ENCODE data around the gene UGGT1. TPM values are rescaled to one million over a fixed set of nuclear protein-coding genes. Genes with fewer than 3 reads are reported as not detected.

Gene UGGT1
- total RNA-seq, 1 experiment from 2014 or later: 55.9 TPM

DNA sequence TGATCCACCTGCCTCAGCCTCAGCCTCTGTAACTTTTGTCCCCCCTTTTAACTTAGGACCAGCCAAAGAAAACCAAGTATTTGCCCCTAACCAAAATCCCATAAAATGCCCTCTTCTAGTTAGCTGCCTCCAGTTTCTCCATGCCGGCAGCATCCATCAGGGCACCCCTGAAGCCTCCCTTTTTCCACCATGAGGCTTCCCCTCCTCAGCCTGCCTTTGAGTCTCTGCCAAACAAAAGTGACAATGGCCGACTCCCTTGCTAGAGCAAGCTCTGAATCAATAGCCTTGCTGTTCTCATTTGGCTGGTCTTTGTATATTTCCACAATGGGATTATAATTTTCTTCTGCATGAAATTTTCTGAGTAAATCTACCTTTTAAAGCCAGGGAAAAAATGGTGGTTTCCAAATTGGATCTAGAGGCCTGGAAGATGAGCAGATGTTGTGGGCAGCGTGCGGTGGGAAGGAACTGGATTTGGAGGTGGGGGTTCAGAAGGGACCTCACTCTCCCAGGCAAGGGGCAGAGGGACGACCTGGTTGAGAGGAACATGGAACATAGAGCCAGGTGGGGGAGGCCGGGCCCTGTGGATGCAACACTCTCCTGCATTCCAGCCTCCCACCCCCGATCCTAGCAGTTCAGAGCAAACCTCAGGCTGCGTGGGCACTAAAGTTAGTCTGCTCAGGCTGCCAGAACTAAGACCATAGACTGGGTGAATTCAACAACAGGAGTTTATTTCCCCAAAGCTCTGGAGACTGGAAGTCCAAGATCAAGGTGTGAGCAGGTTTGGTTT is 147.1 kb downstream of the UGGT1 start:
- H3K27ac Mint-ChIP-seq: no peak overlapping the region; a peak in 2 of 7 replicates
- H3K79me2 ChIP-seq (ENCODE audit: insufficient read depth, low read length): no peaks in the 10 kb centered on the region
- H3K9me3 ChIP-seq (ENCODE audit: control insufficient read depth, low read depth, low read length): no peaks in the 10 kb centered on the region
- no peaks in the 10 kb centered on the region for H3K27me3 ChIP-seq (ENCODE audit: insufficient read depth, low read length)
- no peaks in the 10 kb centered on the region for H3K79me1 ChIP-seq (ENCODE audit: insufficient read depth, low read depth, low read length, poor library complexity, severe bottlenecking)
- no peak overlapping the region for H3K18ac ChIP-seq (ENCODE audit: insufficient read length, low read depth, low read length)
- H3K4me3 Mint-ChIP-seq: no peak overlapping the region
- H3K27me3 Mint-ChIP-seq (ENCODE audit: low read depth): peaks cover 4% of the 10 kb centered on the region
- no peaks in the 10 kb centered on the region for H4K20me1 ChIP-seq (ENCODE audit: control insufficient read depth, insufficient read depth, insufficient read length)
- no peak overlapping the region for H3K4ac ChIP-seq (ENCODE audit: low read depth, low read length)
- no peak overlapping the region for H3T11ph ChIP-seq (ENCODE audit: low read length)
- H3K4me2 ChIP-seq (ENCODE audit: insufficient read depth, insufficient read length, low read length): no peak overlapping the region
- no peak overlapping the region for H3K56ac ChIP-seq (ENCODE audit: insufficient read length, low read depth, low read length)
- no peak overlapping the region for H3K23ac ChIP-seq (ENCODE audit: insufficient read length, low read depth, low read length)
- peaks cover 3% of the 10 kb centered on the region for H3K23me2 ChIP-seq (ENCODE audit: insufficient read length, low read depth, low read length, poor library complexity, severe bottlenecking)
- H2BK12ac ChIP-seq (ENCODE audit: insufficient read length, low read depth, low read length): no peak overlapping the region
- H2BK5ac ChIP-seq (ENCODE audit: insufficient read length, low read length): no peak overlapping the region
- peaks cover 14 to 18% of the 10 kb centered on the region in 2 experiments for H3K4me1 Mint-ChIP-seq
- H3K9ac ChIP-seq (ENCODE audit: extremely low read depth, insufficient read length, low read length): no peak overlapping the region
- no peak overlapping the region for H2BK15ac ChIP-seq (ENCODE audit: low read depth, low read length)
- H3K9me3 Mint-ChIP-seq: no peaks in the 10 kb centered on the region
- H2AK5ac ChIP-seq (ENCODE audit: insufficient read length, low read length): no peak overlapping the region
- no CpG with 5 or more reads among the region's 8 CpGs for WGBS (ENCODE audit: extremely low coverage, insufficient read length, low lambda C conversion rate)
- no peak overlapping the region for H4K91ac ChIP-seq (ENCODE audit: insufficient read length, low read depth, low read length)
- no peak overlapping the region for H2BK120ac ChIP-seq (ENCODE audit: low read depth, low read length, poor library complexity, severe bottlenecking)
- H2BK20ac ChIP-seq (ENCODE audit: low read depth, low read length, poor library complexity, severe bottlenecking): no peak overlapping the region
- no peak overlapping the region for H4K5ac ChIP-seq (ENCODE audit: insufficient read length, low read depth, low read length)
- H3K36me3 Mint-ChIP-seq (ENCODE audit: insufficient read depth in 1 of 3, low read depth in 3 of 3): no peaks in the 10 kb centered on the region
- DNase-seq: no peak
- no peak overlapping the region for H3K14ac ChIP-seq (ENCODE audit: insufficient read depth, low read length)
- H2AFZ ChIP-seq (ENCODE audit: low read length): no peak overlapping the region
- 0 out of 2 replicates have a peak, but pooled peaks cover 3% of the 10 kb centered on the region for H3K4me1 ChIP-seq (ENCODE audit: insufficient read depth, low read length)
- H4K8ac ChIP-seq (replicated peaks; ENCODE audit: insufficient read length, low read depth, low read length): no peak overlapping the region
- TF ChIP-seq, protein P1, sequence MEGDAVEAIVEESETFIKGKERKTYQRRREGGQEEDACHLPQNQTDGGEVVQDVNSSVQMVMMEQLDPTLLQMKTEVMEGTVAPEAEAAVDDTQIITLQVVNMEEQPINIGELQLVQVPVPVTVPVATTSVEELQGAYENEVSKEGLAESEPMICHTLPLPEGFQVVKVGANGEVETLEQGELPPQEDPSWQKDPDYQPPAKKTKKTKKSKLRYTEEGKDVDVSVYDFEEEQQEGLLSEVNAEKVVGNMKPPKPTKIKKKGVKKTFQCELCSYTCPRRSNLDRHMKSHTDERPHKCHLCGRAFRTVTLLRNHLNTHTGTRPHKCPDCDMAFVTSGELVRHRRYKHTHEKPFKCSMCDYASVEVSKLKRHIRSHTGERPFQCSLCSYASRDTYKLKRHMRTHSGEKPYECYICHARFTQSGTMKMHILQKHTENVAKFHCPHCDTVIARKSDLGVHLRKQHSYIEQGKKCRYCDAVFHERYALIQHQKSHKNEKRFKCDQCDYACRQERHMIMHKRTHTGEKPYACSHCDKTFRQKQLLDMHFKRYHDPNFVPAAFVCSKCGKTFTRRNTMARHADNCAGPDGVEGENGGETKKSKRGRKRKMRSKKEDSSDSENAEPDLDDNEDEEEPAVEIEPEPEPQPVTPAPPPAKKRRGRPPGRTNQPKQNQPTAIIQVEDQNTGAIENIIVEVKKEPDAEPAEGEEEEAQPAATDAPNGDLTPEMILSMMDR (conservative IDR thresholded peaks at IDR 0.05): no peak
- no peak overlapping the region for H3K27ac ChIP-seq (ENCODE audit: insufficient read length, low read depth, low read length)

All from H9 (cell line).